GM21825 (cell line): ENCODE measurements around the gene PTBP3.
"Not testable (repeated sequence)": the region's sequence is repeated elsewhere in the genome, so short reads cannot be mapped to it uniquely, and the experiment has no call there.

Experiments
- ATAC-seq: cut with Tn5 transposase; IDR thresholded peaks from one replicate; pipeline ENCODE4 v1.9.1; 2021; ENCODE audit warnings: mild to moderate bottlenecking, moderate library complexity; ENCODE audit not compliant: unreplicated experiment

Gene PTBP3, protein sequence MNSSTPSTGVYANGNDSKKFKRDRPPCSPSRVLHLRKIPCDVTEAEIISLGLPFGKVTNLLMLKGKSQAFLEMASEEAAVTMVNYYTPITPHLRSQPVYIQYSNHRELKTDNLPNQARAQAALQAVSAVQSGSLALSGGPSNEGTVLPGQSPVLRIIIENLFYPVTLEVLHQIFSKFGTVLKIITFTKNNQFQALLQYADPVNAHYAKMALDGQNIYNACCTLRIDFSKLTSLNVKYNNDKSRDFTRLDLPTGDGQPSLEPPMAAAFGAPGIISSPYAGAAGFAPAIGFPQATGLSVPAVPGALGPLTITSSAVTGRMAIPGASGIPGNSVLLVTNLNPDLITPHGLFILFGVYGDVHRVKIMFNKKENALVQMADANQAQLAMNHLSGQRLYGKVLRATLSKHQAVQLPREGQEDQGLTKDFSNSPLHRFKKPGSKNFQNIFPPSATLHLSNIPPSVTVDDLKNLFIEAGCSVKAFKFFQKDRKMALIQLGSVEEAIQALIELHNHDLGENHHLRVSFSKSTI

DNA sequence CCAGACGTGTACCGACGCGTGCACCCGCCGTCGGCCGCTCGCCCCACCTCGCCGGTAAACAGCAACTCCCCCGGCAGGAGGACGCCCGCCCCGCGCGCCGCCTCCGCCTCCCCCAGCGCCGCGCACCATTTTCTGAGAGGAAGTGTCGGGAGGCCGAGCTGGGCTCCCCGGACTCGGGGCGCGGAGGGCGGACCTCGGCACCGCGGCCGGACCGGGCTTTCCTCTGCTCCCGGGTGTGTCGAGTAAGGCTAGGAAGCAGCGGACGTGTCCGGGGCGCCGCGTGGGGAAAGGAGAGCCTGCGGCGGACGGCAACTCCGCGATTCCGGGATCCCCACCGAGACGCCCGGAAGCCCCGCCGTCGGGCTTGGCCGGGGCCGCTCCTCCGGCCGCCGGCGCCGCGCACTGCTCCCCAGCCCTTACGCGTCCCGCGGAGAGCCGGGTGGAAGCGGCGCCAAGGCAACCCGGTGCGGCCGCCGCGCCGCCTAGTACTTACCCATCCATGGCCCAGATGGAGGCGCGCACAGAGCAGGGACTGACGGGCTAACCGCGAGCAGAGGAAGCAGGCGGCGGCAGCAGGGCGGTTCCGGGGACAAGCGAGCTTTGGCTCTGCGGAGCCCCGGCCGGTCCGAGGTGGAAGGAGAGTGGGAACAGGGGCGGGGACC lies at the start of gene PTBP3:
PTBP3 (minus strand) TSS at position 643 of the 662 bp plus-strand sequence. CDS start 35,754 bp downstream, outside the sequence.
- peak; percentile 56 for ATAC-seq

DNA sequence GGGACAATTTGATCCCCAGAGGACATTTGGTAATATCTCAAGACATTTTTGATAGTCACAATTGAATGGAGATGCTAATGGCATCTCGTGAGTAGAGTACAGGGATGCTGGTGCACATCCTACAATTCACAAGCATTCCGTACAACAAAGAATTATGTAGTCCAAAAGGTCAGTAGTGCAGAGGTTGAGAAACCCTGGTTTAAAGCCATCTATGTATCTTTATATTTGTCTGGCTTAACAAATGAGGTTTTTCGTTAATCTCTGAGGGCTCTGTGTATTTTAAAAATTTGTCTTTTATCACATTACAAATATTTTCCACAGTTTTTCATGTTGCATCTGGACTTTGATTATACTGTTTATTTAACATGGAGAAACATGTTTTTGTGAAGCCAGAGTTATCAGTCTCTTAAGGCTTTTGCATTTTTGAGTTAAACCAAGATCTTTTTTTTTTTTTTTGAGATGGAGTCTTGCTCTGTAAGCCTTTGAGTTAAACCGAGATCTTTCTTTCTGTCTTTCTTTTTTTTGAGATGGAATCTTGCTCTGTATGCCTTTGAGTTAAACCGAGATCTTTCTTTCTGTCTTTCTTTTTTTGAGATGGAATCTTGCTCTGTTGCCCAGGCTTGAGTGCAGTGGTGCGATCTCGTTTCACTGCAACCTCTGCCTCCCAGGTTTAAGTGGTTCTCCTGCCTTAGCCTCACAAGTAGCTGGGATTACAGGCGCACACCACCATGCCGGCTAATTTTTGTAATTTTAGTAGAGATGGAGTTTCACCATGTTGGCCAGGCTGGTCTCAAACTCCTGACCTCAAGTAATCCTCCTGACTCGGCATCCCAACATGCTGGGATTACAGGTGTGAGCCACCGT lies 49.3 kb upstream of the PTBP3 start:
- ATAC-seq, result no peak

GRCh38 chr9:112382066-112382465 lies 48.6 kb upstream of the PTBP3 start:
- ATAC-seq, result no peak

DNA sequence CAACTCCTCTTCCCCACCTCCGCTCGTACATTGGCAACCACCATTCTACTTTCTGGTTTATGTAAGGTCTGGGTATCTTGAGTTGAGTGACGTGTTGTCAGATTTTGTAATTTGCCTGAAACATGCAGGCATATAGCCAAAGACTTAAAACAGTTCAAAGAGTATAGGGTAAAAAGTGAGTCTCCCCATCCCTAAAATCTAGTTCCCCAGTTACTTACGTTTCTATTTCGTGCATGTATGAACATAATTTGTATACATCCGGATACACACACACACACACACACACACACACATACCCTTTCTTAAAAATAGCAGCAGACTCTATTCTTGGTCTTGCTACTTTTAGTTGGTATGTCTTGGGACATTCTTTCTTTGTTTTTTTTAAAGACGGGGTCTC lies 47.4 kb upstream of the PTBP3 start:
- no peak for ATAC-seq

DNA sequence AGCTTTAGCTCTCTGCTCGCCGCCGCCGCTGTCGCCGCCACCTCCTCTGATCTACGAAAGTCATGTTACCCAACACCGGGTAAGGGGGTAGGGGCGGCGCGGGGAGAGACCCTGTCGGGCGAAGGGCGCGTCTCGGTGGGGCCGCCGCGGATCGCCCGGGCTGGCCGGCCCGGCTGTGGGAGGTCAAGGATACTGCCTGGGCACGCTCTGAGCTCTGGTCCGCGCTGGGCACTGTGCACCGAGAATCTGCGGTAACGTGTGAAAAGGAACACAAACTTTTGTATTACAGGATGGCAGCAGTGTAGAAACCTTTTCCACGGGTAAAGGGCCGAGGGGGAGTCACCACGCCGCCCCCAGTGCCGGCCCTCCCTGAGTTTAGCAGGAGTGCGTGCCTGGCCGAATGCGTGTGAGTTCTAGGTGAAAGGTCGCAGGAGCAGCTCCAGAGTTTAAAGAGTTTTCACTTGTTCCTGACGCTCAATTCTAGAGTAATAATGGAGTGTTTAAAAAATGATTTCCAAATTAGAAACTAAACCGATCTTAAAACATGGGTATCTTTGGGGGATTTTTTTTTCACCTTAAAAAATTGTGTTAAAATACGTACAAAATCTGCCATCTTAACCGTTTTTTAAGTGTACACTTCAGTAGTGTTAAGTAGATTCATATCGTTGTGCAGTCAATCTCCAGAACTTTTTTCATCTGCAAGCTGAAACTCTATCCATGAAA lies 46.8 kb upstream of the PTBP3 start, which contains the start of gene HSDL2:
HSDL2 (plus strand) TSS at position 7 of the 723 bp plus-strand sequence; CDS start at position 63, 56 bp downstream.
- ATAC-seq, result peak; percentile 17

- ATAC-seq, result peak; percentile 77
Observed at GRCh38 chr9:112379177-112380101, 46.0 kb upstream of the PTBP3 start.

GRCh38 chr9:112378328-112379176 lies 45.1 kb upstream of the PTBP3 start:
- peak; percentile 4 for ATAC-seq

- ATAC-seq, result no peak
Observed at GRCh38 chr9:112377684-112378327, 44.4 kb upstream of the PTBP3 start.

DNA sequence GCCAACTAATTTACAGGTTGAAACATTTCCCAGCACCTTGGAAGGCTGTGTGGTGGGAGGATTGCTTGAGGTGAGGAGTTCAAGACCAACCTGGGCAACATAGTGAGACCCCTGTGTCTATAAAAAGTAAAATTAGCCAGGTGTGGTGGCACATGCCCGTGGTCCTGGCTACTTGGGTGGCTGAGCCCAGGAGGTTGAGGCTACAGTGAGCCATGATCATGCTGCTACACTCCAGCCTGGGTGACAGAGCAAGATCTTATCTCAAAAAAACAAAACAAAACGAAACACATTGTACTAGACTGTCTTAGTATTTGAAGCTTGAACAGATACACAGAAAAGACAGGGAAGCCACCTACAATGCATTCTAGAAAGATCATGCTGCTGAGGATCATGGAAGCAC lies 43.7 kb upstream of the PTBP3 start:
- no peak for ATAC-seq

DNA sequence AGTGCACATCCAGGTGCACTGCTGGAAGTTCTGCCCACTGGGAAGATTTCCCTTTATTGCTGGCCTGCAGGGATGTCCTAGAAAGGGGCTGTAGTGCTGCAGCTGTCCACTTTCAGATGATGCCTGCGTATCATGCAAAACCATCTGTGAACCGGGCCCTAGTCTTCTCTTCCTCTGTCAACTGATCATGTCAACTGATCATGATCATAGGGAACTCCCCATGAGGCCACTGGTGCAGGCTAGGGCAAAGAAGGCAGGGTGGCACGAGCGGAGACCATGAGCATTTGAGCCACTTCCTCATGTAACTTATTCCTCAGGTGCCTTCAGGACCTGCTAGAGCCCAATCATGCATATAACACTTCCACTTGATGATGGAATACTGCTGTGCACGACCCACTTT lies 41.9 kb upstream of the PTBP3 start:
- ATAC-seq, result no peak

DNA sequence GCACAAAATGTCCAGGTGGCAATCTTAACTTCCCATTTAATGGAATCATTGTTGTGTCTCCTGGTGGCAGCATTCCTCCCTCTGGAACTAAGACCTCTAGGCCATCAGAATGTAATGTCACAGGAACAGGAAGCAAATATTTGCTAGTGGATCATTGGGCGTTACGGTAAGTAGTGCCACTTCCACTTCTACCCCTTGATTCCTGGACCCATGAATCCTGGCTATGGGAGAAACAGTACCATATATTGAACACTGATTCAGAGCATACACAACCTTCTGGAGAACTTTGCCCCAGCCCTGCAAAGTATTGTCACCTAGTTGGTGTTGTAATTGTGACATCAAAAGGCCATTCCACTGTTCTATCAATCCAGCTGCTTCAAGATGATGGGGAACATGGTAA lies 40.8 kb upstream of the PTBP3 start:
- not testable (repeated sequence) for ATAC-seq

- ATAC-seq, result not testable (repeated sequence)
Observed at GRCh38 chr9:112373666-112374065, 40.2 kb upstream of the PTBP3 start.

DNA sequence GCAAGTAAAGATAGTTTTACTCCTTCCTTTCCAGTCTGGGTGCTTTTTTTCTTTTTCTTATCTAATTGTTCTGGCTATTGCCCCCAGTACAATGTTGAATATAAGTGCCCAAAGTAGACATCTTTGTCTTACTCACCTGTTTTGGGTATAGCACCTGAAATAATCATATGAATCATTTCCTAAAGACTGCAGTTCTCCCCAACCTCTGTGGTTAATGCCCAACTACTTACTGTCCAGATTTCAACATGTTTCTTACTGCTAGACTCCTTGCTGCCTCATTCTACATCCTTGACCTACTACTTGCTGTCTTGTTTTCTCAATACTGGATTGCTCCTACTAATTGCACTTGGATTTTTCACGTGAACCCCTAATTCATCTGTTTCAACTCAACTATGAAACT lies 37.6 kb upstream of the PTBP3 start:
- no peak for ATAC-seq

DNA sequence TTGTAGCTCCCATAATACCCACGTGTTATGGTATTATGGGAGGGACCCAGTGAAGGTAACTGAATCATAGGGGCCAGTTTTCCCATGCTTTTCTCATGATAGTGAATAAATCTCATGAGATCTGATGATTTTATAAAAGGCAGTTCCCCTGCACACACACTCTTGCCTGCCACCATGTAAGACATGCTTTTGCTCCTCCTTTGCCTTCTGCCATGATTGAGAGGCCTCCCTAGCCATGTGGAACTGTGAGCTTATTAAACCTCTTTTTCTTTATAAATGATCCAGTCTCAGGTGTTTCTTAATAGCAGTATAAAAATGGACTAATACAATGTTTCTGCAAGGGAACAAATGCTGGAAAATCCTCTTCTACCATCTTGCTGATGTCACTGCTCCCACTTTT lies 36.4 kb upstream of the PTBP3 start:
- ATAC-seq, result no peak

DNA sequence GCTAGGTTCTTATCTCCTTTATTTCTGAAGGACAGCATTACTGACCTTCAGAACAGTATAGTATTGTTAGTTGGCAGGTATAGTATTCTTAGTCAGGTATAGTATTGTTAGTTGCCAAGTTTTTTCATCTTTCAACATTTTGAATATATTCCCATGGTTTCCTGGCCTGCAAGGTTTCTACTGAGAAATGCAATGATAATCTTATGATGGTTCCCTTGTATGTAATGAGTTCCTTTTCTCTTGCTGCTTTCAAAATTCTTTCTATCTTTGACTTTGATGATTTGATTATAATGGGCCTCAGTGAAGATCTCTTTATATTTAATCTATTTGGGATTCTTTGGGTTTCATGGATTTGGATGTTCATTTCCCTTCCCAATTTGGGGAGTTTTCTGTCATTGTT lies 34.0 kb upstream of the PTBP3 start:
- ATAC-seq, result no peak

DNA sequence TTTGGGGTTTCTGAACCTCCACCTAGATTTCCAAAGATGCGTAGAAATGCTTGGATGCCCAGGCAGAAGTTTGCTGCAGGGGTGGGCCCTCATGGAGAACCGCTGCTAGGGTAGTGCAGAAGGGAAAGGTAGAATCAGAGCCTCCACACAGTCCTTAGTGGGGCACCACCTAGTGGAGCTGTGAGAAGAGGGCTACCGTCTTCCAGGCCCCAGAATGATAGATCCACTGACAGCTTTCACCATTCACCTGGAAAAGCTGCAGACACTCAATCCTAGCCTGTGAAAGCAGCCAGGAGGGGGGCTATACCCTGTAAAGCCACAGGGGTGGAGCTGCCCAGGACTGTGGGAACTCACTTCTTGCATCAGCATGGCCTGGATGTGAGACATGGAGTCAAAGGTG lies 33.2 kb upstream of the PTBP3 start:
- ATAC-seq, result no peak

DNA sequence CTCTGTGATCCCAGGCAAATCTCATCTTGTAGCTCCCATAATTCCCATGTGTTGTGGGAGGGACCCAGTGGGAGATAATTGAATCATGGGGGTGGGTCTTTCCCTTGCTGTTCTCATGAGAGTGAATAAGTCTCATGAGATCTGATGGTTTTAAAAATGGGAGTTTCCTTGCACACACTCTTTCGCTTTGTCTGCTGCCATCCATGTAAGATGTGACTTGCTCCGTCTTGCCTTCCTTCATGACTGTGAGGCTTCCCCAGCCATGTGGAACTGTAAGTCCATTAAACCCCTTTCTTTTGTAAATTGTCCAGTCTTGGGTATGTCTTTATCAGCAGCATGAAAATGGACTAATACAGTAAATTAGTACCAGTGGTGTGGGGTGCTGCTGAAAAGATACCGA lies 31.8 kb upstream of the PTBP3 start:
- ATAC-seq, result not testable (repeated sequence)

DNA sequence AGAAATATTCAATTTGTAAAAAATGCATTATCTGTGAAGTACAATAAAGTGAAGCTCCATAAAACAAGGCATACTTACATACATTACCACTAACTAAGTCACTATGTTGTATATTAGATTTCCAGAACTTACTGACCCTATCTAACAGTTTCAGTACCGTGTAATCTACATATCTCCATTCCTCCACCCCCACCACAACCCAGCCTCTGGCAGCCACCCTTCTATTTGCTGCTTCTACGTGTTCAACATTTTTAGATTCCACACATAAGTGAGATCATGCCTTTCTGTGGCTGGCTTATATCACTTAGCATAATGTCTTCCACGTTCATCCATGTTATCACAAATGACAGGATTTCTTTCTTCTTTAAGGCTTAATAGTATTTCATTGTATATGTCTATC lies 31.3 kb upstream of the PTBP3 start:
- ATAC-seq, result no peak
